ENCODE results near the gene ZDHHC12. TPM values are rescaled to one million over a fixed set of nuclear protein-coding genes. Genes with fewer than 3 reads are reported as not detected.

The ZDHHC12 gene
- total and polyA plus RNA-seq, 2 donors (not counting 3 experiments of a cell fraction or from before 2014, with no cell fraction given) = 28.8 to 62.0 TPM

GRCh38 chr9:128718475-128718874 is 5.5 kb downstream of the ZDHHC12 start:
- peaks cover 2% of the 10 kb centered on the region for H3K4me1 ChIP-seq (ENCODE audit: control insufficient read depth, extremely low read depth, insufficient read depth, low read length)
- DNase-seq (ENCODE audit: low read depth, low spot score) = no peak
- POLR2A ChIA-PET = no interaction called here
- H3K9me1 ChIP-seq (replicated peaks; ENCODE audit: control insufficient read depth, extremely low read depth, insufficient read depth, low read length) = no peaks in the 10 kb centered on the region
- no peaks in the 10 kb centered on the region for H4K20me1 ChIP-seq (replicated peaks; ENCODE audit: control insufficient read depth, extremely low read depth, insufficient read depth, low read length)
- intact Hi-C loops (cut with micrococcal nuclease) = no loop called here
- no peak overlapping the region for H3K4me2 ChIP-seq (ENCODE audit: insufficient read depth, low read length)
- no peaks in the 10 kb centered on the region for H3K27me3 ChIP-seq (ENCODE audit: control insufficient read depth in 2 of 2, insufficient read depth in 2 of 2, low read length in 2 of 2)
- dilution Hi-C loops (cut with MboI; ENCODE audit: extremely low pct_ligation_motif_present, low sequenced_read_pairs) = no loop called here
- H3K9ac ChIP-seq (replicated peaks; ENCODE audit: extremely low read depth, insufficient read depth, low read length) = no peak overlapping the region
- H2AFZ ChIP-seq (ENCODE audit: low read depth, low read length) = no peak overlapping the region
- TF ChIP-seq POLR2A (IDR thresholded peaks at IDR 0.05; ENCODE audit: low read depth, low read length) (no peak), POLR2AphosphoS5 (IDR thresholded peaks at IDR 0.05; ENCODE audit: insufficient read depth, low read depth, low read length) (no peak), MYC (IDR thresholded peaks at IDR 0.05; ENCODE audit: low read depth, low read length) (no peak), CTCF (IDR thresholded peaks at IDR 0.05; ENCODE audit: extremely low read depth in 1 of 2, insufficient read depth in 1 of 2, low read depth in 1 of 2, low read length in 2 of 2) (no peak), GATA2 (IDR thresholded peaks at IDR 0.05; ENCODE audit: insufficient read depth, insufficient read length, low read depth, low read length) (no peak), EZH2 (IDR thresholded peaks at IDR 0.05; ENCODE audit: borderline replicate concordance, low read depth, low read length, severe bottlenecking) (no peak), JUN (IDR thresholded peaks at IDR 0.05; ENCODE audit: borderline replicate concordance, insufficient read depth, insufficient read length, low read depth) (no peak), FOS (IDR thresholded peaks at IDR 0.05; ENCODE audit: borderline replicate concordance, insufficient read depth, low read length) (no peak), MAX (IDR thresholded peaks at IDR 0.05; ENCODE audit: insufficient read depth, insufficient read length) (no peak)
- FAIRE-seq = no peak
- H3K27ac ChIP-seq (ENCODE audit: insufficient read depth, low read depth, low read length) = no peak overlapping the region
- H3K79me2 ChIP-seq (ENCODE audit: control insufficient read depth, insufficient read depth, low read length) = no peaks in the 10 kb centered on the region
- BruUV-seq (replicated peaks) = no TSS peak
- no peak overlapping the region for H3K4me3 ChIP-seq (replicated peaks in 1 of 3; ENCODE audit: insufficient read depth in 1 of 3, low read depth in 1 of 3, low read length in 3 of 3)
- CTCF ChIA-PET = no interaction called here
- H3K36me3 ChIP-seq (ENCODE audit: control insufficient read depth in 2 of 2, extremely low read depth in 1 of 2, insufficient read depth in 2 of 2, low read length in 2 of 2) = peaks cover 2 to 24% of the 10 kb centered on the region in 2 experiments
- H3K9me3 ChIP-seq (replicated peaks; ENCODE audit: control insufficient read depth, insufficient read depth, low read length) = no peaks in the 10 kb centered on the region
